A549 treated with GW870086 at 1 μM for 4 hours (cell line): ENCODE measurements around the gene WDR5. TPM values are rescaled to one million over a fixed set of nuclear protein-coding genes. Genes with fewer than 3 reads are reported as not detected.

Source experiments
- total RNA-seq: library from RNA; stranded (reverse); fragments of 200-300 nt; extraction: Qiagen RNA extraction; gene quantifications from 5 replicates; pipeline ENCODE4 v1.2.3, GENCODE V29; 2022; ENCODE audit warnings: low read depth

Gene WDR5
- 50.7 to 64.1 TPM (median 63.2 TPM) in 5 replicates for total RNA-seq

GRCh38 chr9:134135343-134136117 lies at the start of gene WDR5:
Gene WDR5, plus strand, starts transcription at chr9:134136082. Its CDS starts 3,796 bp downstream, at chr9:134139878.

Other genes starting within 250 kb of the WDR5 start
- gene VAV2, start 143.8 kb upstream of the WDR5 start, total RNA-seq = 34.1 to 43.9 TPM (median 39.8 TPM) in 5 replicates
- gene BRD3OS, start 110.6 kb upstream of the WDR5 start, total RNA-seq = 14.1 to 19.5 TPM (median 19.1 TPM) in 5 replicates
- 11.8 to 20.3 TPM (median 18.1 TPM) in 5 replicates for gene BRD3, start 68.1 kb upstream of the WDR5 start, total RNA-seq
- gene RNU6ATAC, start 28.5 kb downstream of the WDR5 start, total RNA-seq = not detected in 5 replicates
- gene RXRA, start 190.4 kb downstream of the WDR5 start, total RNA-seq = 27.3 to 41.7 TPM (median 34.8 TPM) in 5 replicates